NT2/D1 (cell line): ENCODE data around the gene TCF23.

Experiments
- DNase-seq: peaks from one replicate; pipeline ENCODE4 v3.0.0-alpha.2; 2011; ENCODE audit warnings: low read depth, low spot score
- H3K27me3 ChIP-seq: 2 replicates; pipeline ENCODE4 v1.6.0; 2011; ENCODE audit warnings: mild to moderate bottlenecking; ENCODE audit not compliant: insufficient read length, insufficient read depth
- H3K36me3 ChIP-seq: 2 replicates; pipeline ENCODE4 v1.6.1; 2011; ENCODE audit warnings: mild to moderate bottlenecking, low read length, mixed read lengths; ENCODE audit not compliant: insufficient read depth, insufficient read length
- H3K4me1 ChIP-seq: 2 replicates; pipeline ENCODE4 v1.5.1; 2011; ENCODE audit not compliant: insufficient read depth, insufficient read length
- H3K4me3 ChIP-seq: 2 replicates; pipeline ENCODE4 v1.5.1; 2011; ENCODE audit warnings: low read depth; ENCODE audit not compliant: insufficient read length
- H3K9ac ChIP-seq: 2 replicates; pipeline ENCODE4 v1.6.0; 2011; ENCODE audit warnings: low read depth; ENCODE audit not compliant: insufficient read length
- H3K9me3 ChIP-seq: 2 replicates; pipeline ENCODE4 v1.5.1; 2011; ENCODE audit warnings: mild to moderate bottlenecking, low read length; ENCODE audit not compliant: insufficient read depth
- SUZ12 ChIP-seq: IDR thresholded peaks from 2 replicates; pipeline ENCODE4 v1.6.1; 2011; ENCODE audit not compliant: insufficient read length, insufficient read depth; ENCODE audit errors: extremely low read depth
- YY1 ChIP-seq: IDR thresholded peaks from 2 replicates; pipeline ENCODE4 v1.6.1; 2011; ENCODE audit not compliant: insufficient read length, insufficient read depth
- ZNF274 ChIP-seq: IDR thresholded peaks from 2 replicates; pipeline ENCODE4 v1.6.1; 2011; ENCODE audit warnings: mild to moderate bottlenecking, low read depth, low read length

The TCF23 gene

DNA sequence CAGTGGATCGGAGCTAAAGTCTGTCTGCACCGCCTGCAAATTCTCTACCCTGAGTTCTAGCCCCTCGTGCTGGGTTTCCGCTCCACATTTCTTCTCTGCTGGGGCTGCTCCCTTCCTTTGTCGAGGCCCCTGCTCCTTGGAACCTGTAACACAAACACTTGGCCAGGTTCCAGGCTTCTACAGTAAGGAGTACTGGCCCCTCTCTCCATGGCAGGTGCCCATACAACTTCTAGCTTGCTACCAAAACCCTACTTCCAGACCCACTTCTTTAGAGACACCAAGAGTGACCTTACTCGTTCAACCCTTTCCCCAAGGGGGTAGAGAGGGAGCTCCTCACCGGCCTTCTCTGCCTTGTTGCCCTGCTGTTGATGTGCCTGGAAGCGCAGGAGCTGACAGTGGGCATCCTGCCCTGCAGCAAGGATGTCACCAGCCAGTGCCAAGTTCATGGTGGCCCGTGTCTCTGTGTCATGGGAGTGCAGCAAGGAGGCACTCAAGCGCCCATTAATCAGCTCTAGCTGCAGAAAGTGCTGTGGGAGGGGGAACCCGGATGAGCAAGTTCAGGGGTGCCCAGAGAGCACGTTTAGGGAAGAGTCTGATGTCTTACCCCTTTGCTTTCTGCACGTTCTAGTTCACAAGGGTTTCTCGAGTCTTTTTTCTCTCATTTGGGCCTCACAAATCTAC, 15.5 kb upstream of the TCF23 start:
- no peak for DNase-seq
- H3K4me3 ChIP-seq: peak overlapping the region; percentile 91
- peaks cover 50% of the 10 kb centered on the region for H3K36me3 ChIP-seq
- TF ChIP-seq ZNF274 (no peak), SUZ12 (no peak), YY1 (no peak)
- no peaks in the 10 kb centered on the region for H3K9me3 ChIP-seq
- peaks cover 8% of the 10 kb centered on the region for H3K4me1 ChIP-seq
- no peaks in the 10 kb centered on the region for H3K27me3 ChIP-seq
- H3K9ac ChIP-seq: peak overlapping the region; percentile 94

DNA sequence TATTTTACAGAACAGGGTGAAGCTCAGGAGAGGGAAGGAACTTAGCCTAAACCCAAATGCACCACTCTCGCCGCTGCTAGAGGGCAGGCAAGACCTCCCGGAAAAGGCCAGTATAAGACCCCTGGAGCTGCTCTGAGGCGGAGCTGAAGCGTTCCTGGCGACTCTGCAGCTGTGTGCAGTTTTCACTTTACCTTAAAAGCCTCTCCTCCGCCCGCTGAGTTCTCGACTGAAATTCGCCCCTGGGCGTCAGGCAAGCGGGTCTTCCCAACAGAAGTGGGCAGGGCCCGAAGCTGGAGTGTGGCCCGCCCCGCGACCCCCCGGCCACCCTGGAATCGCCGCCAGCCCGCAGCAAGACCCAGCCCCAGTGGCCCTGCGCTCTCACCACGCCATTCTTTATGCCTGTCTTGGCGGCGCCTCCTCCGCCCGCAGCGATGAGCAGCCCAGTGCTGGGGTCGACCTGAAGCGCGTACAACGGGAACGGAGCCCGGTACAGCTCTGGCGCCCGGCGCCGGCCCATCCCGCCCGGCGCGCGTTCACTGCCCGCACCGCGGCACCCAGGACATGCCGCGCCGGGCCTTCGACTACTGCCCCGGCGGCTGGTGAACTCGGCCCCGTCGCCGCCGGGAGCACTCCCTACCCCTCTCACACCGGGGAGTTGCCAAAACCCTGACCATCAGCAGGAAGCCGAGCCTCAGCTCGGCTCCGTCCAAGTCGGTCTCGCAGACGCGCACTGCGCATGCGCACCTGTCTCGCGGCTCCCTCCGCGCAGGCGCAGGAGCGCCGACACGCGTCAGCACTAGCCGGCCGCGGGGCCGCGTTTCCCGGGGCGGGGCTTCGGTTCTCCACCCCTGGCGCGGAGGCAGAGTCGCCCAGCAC, 14.7 kb upstream of the TCF23 start, which contains the start of gene PREB:
TSS of gene PREB (minus strand) at position 732 of the 876 bp plus-strand sequence. CDS start at position 517, 215 bp downstream.
- no peaks in the 10 kb centered on the region for H3K27me3 ChIP-seq
- TF ChIP-seq ZNF274: no peak
- peak; percentile 60 for TF ChIP-seq YY1
- peak; percentile 94 for DNase-seq

DNA sequence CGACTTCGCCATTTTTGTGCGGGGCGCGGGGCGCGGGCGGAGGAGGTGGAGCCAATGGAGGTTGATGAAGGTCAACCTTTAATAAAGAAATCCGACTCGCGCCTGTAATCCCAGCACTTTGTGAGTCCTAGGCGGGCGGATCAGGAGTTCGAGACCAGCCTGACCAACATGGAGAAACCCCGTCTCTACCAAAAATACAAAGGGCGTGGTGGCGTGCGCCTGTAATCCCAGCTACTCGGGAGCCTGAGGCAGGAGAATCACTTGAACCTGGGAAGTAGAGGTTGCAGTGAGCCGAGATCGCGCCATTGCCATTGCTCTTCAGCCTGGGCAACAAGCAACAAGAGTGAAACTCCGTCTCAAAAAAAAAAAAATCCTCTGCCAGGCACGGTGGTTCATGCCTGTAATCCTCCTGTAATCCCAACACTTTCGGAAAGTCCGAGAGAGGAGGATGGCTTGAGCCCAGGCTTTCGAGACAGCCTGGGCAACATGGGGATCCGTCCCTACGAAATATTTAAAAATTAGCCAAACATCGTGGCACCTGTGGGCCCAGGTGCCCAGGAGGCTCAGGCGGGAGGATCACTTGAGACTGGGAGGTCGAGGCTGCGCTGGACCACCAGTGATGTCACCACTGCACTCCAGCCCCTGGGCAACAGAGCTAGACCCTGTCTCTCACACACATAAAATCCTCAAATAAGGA, 13.9 kb upstream of the TCF23 start:
- DNase-seq: no peak
- Histone ChIP-seq H3K27me3 (no peaks in the 10 kb centered on the region), H3K36me3 (peaks cover 36% of the 10 kb centered on the region), H3K4me1 (peaks cover 8% of the 10 kb centered on the region), H3K4me3 (peak overlapping the region; percentile 24), H3K9me3 (no peaks in the 10 kb centered on the region), H3K9ac (no peak overlapping the region)
- no peak for TF ChIP-seq YY1
- no peak for TF ChIP-seq ZNF274
- TF ChIP-seq SUZ12: no peak

More for the DNA sequence above, 14.7 kb upstream of the TCF23 start, which contains the start of gene PREB:
- H3K36me3 ChIP-seq: peaks cover 44% of the 10 kb centered on the region
- H3K9me3 ChIP-seq: no peaks in the 10 kb centered on the region
- H3K4me1 ChIP-seq: peaks cover 8% of the 10 kb centered on the region
- H3K4me3 ChIP-seq: peak within 1 kb of the TSS; percentile 91
- peak within 1 kb of the TSS; percentile 94 for H3K9ac ChIP-seq

DNA sequence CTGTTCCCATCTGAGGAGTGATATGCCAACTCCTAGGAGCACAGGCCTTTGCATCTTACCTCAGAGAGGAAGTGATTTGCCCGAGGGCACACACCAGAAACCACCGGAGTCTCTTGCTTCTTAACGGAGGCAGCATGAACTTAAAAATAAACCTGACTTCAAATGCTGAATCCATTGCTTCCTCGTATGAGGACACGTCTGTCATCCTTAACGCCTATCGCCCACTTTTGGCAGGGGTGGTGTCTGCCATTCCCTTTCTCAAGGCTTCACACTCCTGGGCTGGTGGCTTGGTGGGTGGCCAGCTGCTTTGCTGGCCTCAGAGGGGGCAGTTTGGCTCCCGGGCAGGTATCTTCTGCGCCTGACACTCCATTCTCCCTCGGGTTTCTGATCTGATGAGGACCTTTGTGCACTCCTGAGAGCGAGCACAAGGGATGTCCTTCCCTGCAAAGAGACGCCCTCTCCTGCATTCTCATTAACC, 13.3 kb upstream of the TCF23 start:
- TF ChIP-seq ZNF274 (no peak), SUZ12 (no peak), YY1 (no peak)
- no peaks in the 10 kb centered on the region for H3K9me3 ChIP-seq
- H3K9ac ChIP-seq: no peak overlapping the region
- no peaks in the 10 kb centered on the region for H3K27me3 ChIP-seq
- peaks cover 31% of the 10 kb centered on the region for H3K36me3 ChIP-seq
- no peak for DNase-seq
- no peak overlapping the region for H3K4me3 ChIP-seq
- H3K4me1 ChIP-seq: peaks cover 8% of the 10 kb centered on the region

DNA sequence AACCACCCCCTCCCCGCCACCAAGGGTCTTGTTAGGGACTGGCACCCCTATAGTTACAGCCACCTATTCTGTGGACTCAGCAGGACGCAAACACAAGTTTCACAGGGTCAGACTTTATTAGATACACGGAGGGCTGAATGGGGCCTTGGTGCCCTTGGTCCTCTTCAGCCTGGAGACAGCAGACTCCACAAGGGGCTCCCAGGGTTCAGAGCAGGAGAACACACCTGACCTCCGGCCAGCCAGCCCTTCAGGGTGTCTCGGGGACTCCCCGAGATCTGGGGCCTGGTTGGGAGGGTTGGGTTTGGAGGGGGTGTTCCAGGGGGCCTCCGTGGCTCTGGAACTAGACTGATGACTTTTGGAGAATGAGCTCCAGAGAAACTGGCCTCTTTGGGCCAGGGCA, 12.1 kb upstream of the TCF23 start:
- no peak for TF ChIP-seq YY1
- no peak for TF ChIP-seq ZNF274
- TF ChIP-seq SUZ12: no peak
- H3K4me1 ChIP-seq: peaks cover 8% of the 10 kb centered on the region
- H3K9ac ChIP-seq: no peak overlapping the region
- no peaks in the 10 kb centered on the region for H3K9me3 ChIP-seq
- peaks cover 18% of the 10 kb centered on the region for H3K36me3 ChIP-seq
- no peak overlapping the region for H3K4me3 ChIP-seq
- no peaks in the 10 kb centered on the region for H3K27me3 ChIP-seq
- DNase-seq: no peak

DNA sequence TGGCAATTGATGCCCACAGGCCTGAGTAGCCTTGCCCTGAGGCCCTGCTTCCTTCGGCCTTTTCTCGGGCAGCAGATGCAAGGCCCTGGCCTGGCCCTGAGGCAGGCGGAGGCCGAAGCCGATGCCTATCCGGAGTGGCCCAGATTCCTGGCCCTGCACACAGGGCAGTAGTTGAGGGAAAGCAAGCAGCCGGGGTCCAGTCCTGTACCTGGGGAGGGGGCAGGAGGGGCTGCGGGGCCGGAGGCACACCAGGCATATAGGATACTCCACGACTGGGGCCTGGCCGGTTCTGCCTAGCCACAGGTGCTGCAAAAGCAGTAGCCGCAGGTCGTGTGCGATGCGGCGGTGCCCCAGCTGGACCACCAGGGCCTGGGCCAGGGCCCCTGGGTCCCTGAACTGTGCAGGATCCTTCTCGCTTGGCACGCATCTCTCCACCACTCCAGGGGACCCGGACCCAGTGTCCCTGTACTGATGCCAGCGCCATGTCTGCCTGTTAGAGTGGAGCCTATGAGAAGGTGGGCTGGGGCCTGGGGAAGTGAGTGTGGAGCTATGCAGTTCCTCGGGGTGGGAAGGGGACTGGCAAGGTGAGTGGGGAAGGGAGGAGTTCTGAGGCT, 11.4 kb upstream of the TCF23 start:
- Histone ChIP-seq H3K4me3 (no peak overlapping the region), H3K27me3 (no peaks in the 10 kb centered on the region), H3K36me3 (peaks cover 12% of the 10 kb centered on the region), H3K9ac (no peak overlapping the region), H3K4me1 (peaks cover 8% of the 10 kb centered on the region), H3K9me3 (no peaks in the 10 kb centered on the region)
- no peak for DNase-seq
- TF ChIP-seq ZNF274 (no peak), SUZ12 (no peak), YY1 (no peak)
